ENCODE results near the gene SSTR3.

GRCh38 chr22:37194750-37195149 is 17.5 kb downstream of the SSTR3 start:
- TF ChIP-seq CTCF (IDR thresholded peaks at IDR 0.05; ENCODE audit: low read depth, low read length, missing input control) (no peak), RAD21 (IDR thresholded peaks at IDR 0.05) (no peak), HNF4A (conservative IDR thresholded peaks at IDR 0.05) (peak; percentile 14 to 52), JUND (IDR thresholded peaks at IDR 0.05) (no peak), SP1 (IDR thresholded peaks at IDR 0.05) (no peak), ATF3 (IDR thresholded peaks at IDR 0.05) (no peak)

All from liver (tissue), 3 donors.